WTC11 (cell line): ENCODE data around the gene TEX54. TPM values are rescaled to one million over a fixed set of nuclear protein-coding genes. Genes with fewer than 3 reads are reported as not detected.
A peak's percentile ranks its signal among the peaks of the same experiment; 100 is the strongest.

ENCODE experiments used
- ATAC-seq: fragments of 200-7000 bp; cut with Tn5 transposase; 2 replicates; pipeline ENCODE4 v1.10.0; 2021; ENCODE audit warnings: mild to moderate bottlenecking, moderate library complexity
- CTCF ChIA-PET: fragments of 300-600 bp; sonication (Branson Sonifier 250); formaldehyde crosslinking; loops from one replicate; lab custom pipeline; 2021; ENCODE audit warnings: antibody characterized with exemption; lab: Charles Lee
- POLR2A ChIA-PET: fragments of 350-600 bp; sonication (Branson Sonifier 250); formaldehyde crosslinking; loops from one replicate; lab custom pipeline; 2021; ENCODE audit warnings: antibody characterized with exemption; lab: Charles Lee
- DNase-seq: peaks from one replicate; pipeline ENCODE4 v3.0.0; 2021; ENCODE audit warnings: low spot score
- H3K27ac Mint-ChIP-seq: 2 replicates; pipeline ENCODE4 v1.8.0; 2021; ENCODE audit warnings: mixed read lengths
- H3K27me3 Mint-ChIP-seq: 2 replicates; pipeline ENCODE4 v1.8.0; 2021; ENCODE audit warnings: low read depth, mild to moderate bottlenecking, moderate library complexity, mixed read lengths
- H3K36me3 Mint-ChIP-seq: 2 replicates; pipeline ENCODE4 v1.8.0; 2021; ENCODE audit warnings: mixed read lengths
- H3K4me1 Mint-ChIP-seq: 2 replicates; pipeline ENCODE4 v1.8.0; 2022; ENCODE audit warnings: mixed read lengths
- H3K4me3 Mint-ChIP-seq: 2 replicates; pipeline ENCODE4 v1.8.0; 2021; ENCODE audit warnings: mild to moderate bottlenecking, moderate library complexity, mixed read lengths
- H3K9me3 Mint-ChIP-seq: 2 replicates; pipeline ENCODE4 v1.8.0; 2021; ENCODE audit warnings: mixed read lengths
- CREM ChIP-seq: sonication (generic); formaldehyde crosslinking; IDR thresholded peaks from 2 replicates; pipeline ENCODE4 v1.8.1; 2022; ENCODE audit warnings: mild to moderate bottlenecking, missing genetic modification reagents, moderate library complexity
- E2F5 ChIP-seq: sonication (generic); formaldehyde crosslinking; IDR thresholded peaks from 2 replicates; pipeline ENCODE4 v1.8.1; 2022; ENCODE audit warnings: mild to moderate bottlenecking, moderate library complexity, missing genetic modification reagents
- ESRRA ChIP-seq: sonication (generic); formaldehyde crosslinking; IDR thresholded peaks from 2 replicates; pipeline ENCODE4 v1.8.1; 2022; ENCODE audit warnings: mild to moderate bottlenecking, missing genetic modification reagents, borderline replicate concordance
- GTF2I ChIP-seq: fragments of 250-450 bp; sonication (Bioruptor Pico); conservative IDR thresholded peaks from 2 replicates; pipeline ENCODE4 v1.4.0; 2021; ENCODE audit warnings: mild to moderate bottlenecking
- HMGA2 ChIP-seq: fragments of 250-450 bp; sonication (Bioruptor Pico); IDR thresholded peaks from 2 replicates; pipeline ENCODE4 v1.4.0; 2021; ENCODE audit warnings: mild to moderate bottlenecking, moderate library complexity
- IRF2 ChIP-seq: sonication (generic); formaldehyde crosslinking; IDR thresholded peaks from 2 replicates; pipeline ENCODE4 v1.8.0; 2022; ENCODE audit warnings: low read depth, missing genetic modification reagents, borderline replicate concordance
- MXD4 ChIP-seq: fragments of 250-450 bp; sonication (Bioruptor Pico); IDR thresholded peaks from 2 replicates; pipeline ENCODE4 v1.8.0; 2021; ENCODE audit warnings: mild to moderate bottlenecking, moderate library complexity, borderline replicate concordance
- NR1H2 ChIP-seq: sonication (generic); formaldehyde crosslinking; IDR thresholded peaks from 2 replicates; pipeline ENCODE4 v1.9.0; 2021; ENCODE audit warnings: mild to moderate bottlenecking, moderate library complexity, missing genetic modification reagents
- OVOL2 ChIP-seq: fragments of 250-450 bp; sonication (Bioruptor Pico); IDR thresholded peaks from 2 replicates; pipeline ENCODE4 v1.9.0; 2021; ENCODE audit warnings: mild to moderate bottlenecking, borderline replicate concordance
- SMAD3 ChIP-seq: sonication (generic); formaldehyde crosslinking; IDR thresholded peaks from 2 replicates; pipeline ENCODE4 v1.8.0; 2022; ENCODE audit warnings: missing genetic modification reagents, mild to moderate bottlenecking, borderline replicate concordance
- TP53 ChIP-seq: sonication (generic); formaldehyde crosslinking; IDR thresholded peaks from 2 replicates; pipeline ENCODE4 v1.8.1; 2023; ENCODE audit warnings: mild to moderate bottlenecking, missing genetic modification reagents
- ZNF121 ChIP-seq: sonication (generic); formaldehyde crosslinking; IDR thresholded peaks from 2 replicates; pipeline ENCODE4 v1.8.0; 2023; ENCODE audit warnings: missing genetic modification reagents
- ZNF138 ChIP-seq: sonication (generic); formaldehyde crosslinking; conservative IDR thresholded peaks from 2 replicates; pipeline ENCODE4 v1.8.1; 2022; ENCODE audit warnings: mild to moderate bottlenecking, moderate library complexity, missing genetic modification reagents
- ZNF263 ChIP-seq: sonication (generic); formaldehyde crosslinking; IDR thresholded peaks from 2 replicates; pipeline ENCODE4 v1.8.1; 2022; ENCODE audit warnings: low read depth, mild to moderate bottlenecking, moderate library complexity, missing genetic modification reagents
- ZNF396 ChIP-seq: fragments of 250-450 bp; sonication (Bioruptor Pico); IDR thresholded peaks from 2 replicates; pipeline ENCODE4 v1.8.0; 2021; ENCODE audit warnings: mild to moderate bottlenecking, moderate library complexity, borderline replicate concordance
- ZNF416 ChIP-seq: fragments of 250-450 bp; sonication (Bioruptor Pico); IDR thresholded peaks from 2 replicates; pipeline ENCODE4 v1.9.0; 2021; ENCODE audit warnings: mild to moderate bottlenecking, inconsistent platforms
- ZNF423 ChIP-seq: fragments of 250-450 bp; sonication (Bioruptor Pico); IDR thresholded peaks from 2 replicates; pipeline ENCODE4 v2.1.2; 2022; ENCODE audit warnings: mild to moderate bottlenecking, moderate library complexity
- total RNA-seq: library from RNA; stranded (reverse); gene quantifications from 3 replicates; pipeline ENCODE4 v1.2.3, GENCODE V29; 2021
- TF ChIP-seq, protein P1 (sequence below): fragments of 250-450 bp; sonication (Bioruptor Pico); IDR thresholded peaks from 2 replicates; pipeline ENCODE4 v1.9.0; 2021; ENCODE audit warnings: moderate library complexity, mild to moderate bottlenecking, inconsistent platforms, borderline replicate concordance
- TF ChIP-seq, protein P2 (sequence below): sonication (generic); formaldehyde crosslinking; IDR thresholded peaks from 2 replicates; pipeline ENCODE4 v1.8.0; 2022; ENCODE audit warnings: missing genetic modification reagents
- TF ChIP-seq, protein P3 (sequence below): sonication (generic); formaldehyde crosslinking; IDR thresholded peaks from 2 replicates; pipeline ENCODE4 v1.8.1; 2022; ENCODE audit warnings: mild to moderate bottlenecking, missing genetic modification reagents, moderate library complexity, borderline replicate concordance

Gene TEX54
- total RNA-seq, 1 experiment from 2014 or later, result not detected

DNA sequence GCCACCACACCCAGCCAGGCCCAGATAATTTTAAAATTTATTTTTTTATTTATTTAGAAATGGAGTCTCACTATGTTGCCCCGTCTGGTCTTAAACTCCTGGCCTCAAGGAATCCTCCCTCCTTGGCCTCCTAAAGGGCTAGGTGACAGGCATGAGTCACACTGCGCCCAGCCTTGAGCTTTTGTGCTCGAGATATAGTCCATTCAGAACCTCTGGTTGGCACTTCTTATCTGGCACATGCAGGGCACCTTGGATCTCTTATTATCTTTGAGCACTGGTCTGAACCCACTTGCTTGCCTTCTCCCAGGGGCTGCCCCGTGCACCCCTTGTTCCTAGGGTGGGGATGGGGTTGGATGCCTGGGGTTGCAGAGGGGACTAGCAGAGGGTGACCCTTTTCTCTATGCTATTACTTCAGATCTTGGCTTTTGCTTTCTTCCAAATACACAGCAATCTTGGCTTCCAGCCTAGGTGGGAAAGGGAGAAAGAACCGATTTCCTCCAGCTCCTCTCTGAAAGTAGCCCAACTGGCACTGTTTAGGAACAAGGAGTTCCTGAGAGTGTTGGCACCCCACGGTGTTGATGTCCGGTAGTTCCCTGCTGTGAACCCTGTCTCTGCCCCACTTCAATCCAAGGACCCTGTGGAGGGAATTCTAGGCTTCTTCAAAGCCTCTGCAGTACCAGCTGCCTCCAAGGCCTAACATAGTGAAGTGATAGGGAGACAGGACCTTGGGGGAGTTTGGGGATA, 46.8 kb upstream of the TEX54 start:
- peaks cover 63% of the 10 kb centered on the region for H3K36me3 Mint-ChIP-seq
- ATAC-seq, result no peak
- DNase-seq, result no peak
- TF ChIP-seq TP53 (CRISPR knock-in tag) (no peak), GTF2I (CRISPR knock-in tag) (0 out of 2 replicates have a peak, but pooled peaks have one; percentile 25), IRF2 (CRISPR knock-in tag) (no peak), ESRRA (no peak), ZNF423 (CRISPR knock-in tag) (peak; percentile 69; the same call in 1 of the 2 replicates), ZNF396 (CRISPR knock-in tag) (no peak), ZNF121 (CRISPR knock-in tag) (peak; percentile 96), CREM (CRISPR knock-in tag) (no peak), ZNF138 (no peak)
- TF ChIP-seq, protein P1, sequence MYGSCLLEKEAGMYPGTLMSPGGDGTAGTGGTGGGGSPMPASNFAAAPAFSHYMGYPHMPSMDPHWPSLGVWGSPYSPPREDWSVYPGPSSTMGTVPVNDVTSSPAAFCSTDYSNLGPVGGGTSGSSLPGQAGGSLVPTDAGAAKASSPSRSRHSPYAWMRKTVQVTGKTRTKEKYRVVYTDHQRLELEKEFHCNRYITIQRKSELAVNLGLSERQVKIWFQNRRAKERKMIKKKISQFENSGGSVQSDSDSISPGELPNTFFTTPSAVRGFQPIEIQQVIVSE (CRISPR knock-in tag), result no peak
- H3K4me1 Mint-ChIP-seq, result peaks cover 48% of the 10 kb centered on the region
- H3K27me3 Mint-ChIP-seq, result peaks cover 3% of the 10 kb centered on the region; the same call in 1 of the 2 replicates
- H3K4me3 Mint-ChIP-seq, result peak overlapping the region; percentile 99
- no peaks in the 10 kb centered on the region for H3K9me3 Mint-ChIP-seq
- ChIA-PET CTCF (interaction anchor here (0.7 to 1.0 kb wide), 2 partner anchors 17 to 18 kb away, joined by 3 to 6 read pairs; no protein-coding TSS in a partner anchor), POLR2A (interaction anchor here (0.6 to 3.8 kb wide), 5 partner anchors 10 to 104 kb away, joined by 3 to 44 read pairs (median 5); partner anchors contain the start of gene STX5)
- peak overlapping the region; percentile 100 for H3K27ac Mint-ChIP-seq

DNA sequence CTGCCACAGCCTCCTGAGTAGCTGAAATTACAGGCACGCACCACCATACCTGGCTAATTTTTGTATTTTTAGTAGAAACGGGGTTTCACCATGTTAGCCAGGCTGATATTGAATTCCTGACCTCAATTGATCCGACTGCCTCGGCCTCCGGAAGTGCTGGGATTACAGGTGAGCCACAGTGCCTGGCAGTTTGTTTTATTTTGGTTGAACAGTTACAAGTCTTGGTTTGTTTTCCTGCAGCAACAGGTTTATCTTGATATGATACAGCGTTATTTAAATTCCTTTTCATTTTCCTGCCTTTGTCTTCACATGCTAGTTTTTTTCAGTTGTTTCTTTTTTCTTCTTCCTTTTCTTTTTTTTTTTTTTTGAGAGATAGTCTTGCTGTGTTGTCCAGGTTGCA, 44.1 kb upstream of the TEX54 start:
- H3K27ac Mint-ChIP-seq, result peak overlapping the region; percentile 26; the same call in 1 of the 2 replicates
- TF ChIP-seq MXD4 (CRISPR knock-in tag) (no peak), IRF2 (CRISPR knock-in tag) (no peak), HMGA2 (CRISPR knock-in tag) (no peak), ZNF416 (CRISPR knock-in tag) (no peak), SMAD3 (no peak), ZNF263 (CRISPR knock-in tag) (no peak), ZNF138 (no peak), OVOL2 (CRISPR knock-in tag) (no peak), NR1H2 (CRISPR knock-in tag) (no peak), E2F5 (CRISPR knock-in tag) (no peak)
- TF ChIP-seq, protein P2, sequence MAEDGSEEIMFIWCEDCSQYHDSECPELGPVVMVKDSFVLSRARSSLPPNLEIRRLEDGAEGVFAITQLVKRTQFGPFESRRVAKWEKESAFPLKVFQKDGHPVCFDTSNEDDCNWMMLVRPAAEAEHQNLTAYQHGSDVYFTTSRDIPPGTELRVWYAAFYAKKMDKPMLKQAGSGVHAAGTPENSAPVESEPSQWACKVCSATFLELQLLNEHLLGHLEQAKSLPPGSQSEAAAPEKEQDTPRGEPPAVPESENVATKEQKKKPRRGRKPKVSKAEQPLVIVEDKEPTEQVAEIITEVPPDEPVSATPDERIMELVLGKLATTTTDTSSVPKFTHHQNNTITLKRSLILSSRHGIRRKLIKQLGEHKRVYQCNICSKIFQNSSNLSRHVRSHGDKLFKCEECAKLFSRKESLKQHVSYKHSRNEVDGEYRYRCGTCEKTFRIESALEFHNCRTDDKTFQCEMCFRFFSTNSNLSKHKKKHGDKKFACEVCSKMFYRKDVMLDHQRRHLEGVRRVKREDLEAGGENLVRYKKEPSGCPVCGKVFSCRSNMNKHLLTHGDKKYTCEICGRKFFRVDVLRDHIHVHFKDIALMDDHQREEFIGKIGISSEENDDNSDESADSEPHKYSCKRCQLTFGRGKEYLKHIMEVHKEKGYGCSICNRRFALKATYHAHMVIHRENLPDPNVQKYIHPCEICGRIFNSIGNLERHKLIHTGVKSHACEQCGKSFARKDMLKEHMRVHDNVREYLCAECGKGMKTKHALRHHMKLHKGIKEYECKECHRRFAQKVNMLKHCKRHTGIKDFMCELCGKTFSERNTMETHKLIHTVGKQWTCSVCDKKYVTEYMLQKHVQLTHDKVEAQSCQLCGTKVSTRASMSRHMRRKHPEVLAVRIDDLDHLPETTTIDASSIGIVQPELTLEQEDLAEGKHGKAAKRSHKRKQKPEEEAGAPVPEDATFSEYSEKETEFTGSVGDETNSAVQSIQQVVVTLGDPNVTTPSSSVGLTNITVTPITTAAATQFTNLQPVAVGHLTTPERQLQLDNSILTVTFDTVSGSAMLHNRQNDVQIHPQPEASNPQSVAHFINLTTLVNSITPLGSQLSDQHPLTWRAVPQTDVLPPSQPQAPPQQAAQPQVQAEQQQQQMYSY (CRISPR knock-in tag), result no peak
- TF ChIP-seq, protein P3, sequence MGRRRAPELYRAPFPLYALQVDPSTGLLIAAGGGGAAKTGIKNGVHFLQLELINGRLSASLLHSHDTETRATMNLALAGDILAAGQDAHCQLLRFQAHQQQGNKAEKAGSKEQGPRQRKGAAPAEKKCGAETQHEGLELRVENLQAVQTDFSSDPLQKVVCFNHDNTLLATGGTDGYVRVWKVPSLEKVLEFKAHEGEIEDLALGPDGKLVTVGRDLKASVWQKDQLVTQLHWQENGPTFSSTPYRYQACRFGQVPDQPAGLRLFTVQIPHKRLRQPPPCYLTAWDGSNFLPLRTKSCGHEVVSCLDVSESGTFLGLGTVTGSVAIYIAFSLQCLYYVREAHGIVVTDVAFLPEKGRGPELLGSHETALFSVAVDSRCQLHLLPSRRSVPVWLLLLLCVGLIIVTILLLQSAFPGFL (CRISPR knock-in tag), result no peak
- POLR2A ChIA-PET, result no interaction called here
- no peaks in the 10 kb centered on the region for H3K9me3 Mint-ChIP-seq
- peaks cover 42% of the 10 kb centered on the region for H3K36me3 Mint-ChIP-seq
- DNase-seq (no peak), ATAC-seq (no peak)
- H3K4me1 Mint-ChIP-seq, result peaks cover 22% of the 10 kb centered on the region
- no peak overlapping the region for H3K4me3 Mint-ChIP-seq
- CTCF ChIA-PET, result no interaction called here
- H3K27me3 Mint-ChIP-seq, result peaks cover 3% of the 10 kb centered on the region; the same call in 1 of the 2 replicates
